ENCODE data around the gene UBXN10. TPM values are rescaled to one million over a fixed set of nuclear protein-coding genes. Genes with fewer than 3 reads are reported as not detected.

Gene UBXN10
- 0.73 and 1.4 TPM in 2 replicates for total RNA-seq (2014; rRNA removed; shearing (Covaris generic))

- H3K27me3 ChIP-seq (ENCODE audit: control insufficient read depth, insufficient read depth, low read length): peaks cover 28% of the 10 kb centered on the region
- peak; percentile 91 for DNase-seq
- H3K4me3 ChIP-seq (ENCODE audit: insufficient read depth, low read depth, low read length): peak within 1 kb of the TSS; percentile 61
- no peaks in the 10 kb centered on the region for H3K36me3 ChIP-seq (replicated peaks; ENCODE audit: control insufficient read depth, insufficient read depth, low read length)
Measured at GRCh38 chr1:20185834-20186782, at the start of gene UBXN10, which contains the start of gene PLA2G2C. Gene UBXN10 (plus strand): TSS chr1:20186096. CDS start chr1:20190562, 4,466 bp downstream. Gene PLA2G2C (minus strand): TSS chr1:20186518. CDS start chr1:20177363, 9,155 bp downstream.

DNA sequence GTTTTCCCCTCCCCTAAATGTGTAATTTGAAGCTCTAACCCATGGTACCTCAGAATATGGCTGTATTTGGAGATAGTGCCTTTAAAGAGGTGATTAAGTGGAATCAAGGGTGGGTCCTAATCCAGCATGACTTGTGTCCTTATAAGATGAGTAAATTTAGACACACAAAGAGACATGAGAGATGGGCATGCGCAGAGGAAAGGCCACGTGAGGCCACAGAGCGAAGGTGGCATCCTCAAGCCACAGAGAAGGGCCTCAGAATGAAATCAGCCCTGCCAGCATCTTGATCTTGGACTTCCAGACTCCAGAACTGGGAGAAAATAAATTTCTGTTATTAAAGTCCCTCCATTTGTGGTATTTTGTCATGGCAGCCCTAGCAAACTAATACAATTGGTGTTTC, 49.6 kb upstream of the UBXN10 start:
- H3K4me3 ChIP-seq (ENCODE audit: insufficient read depth, low read depth, low read length): no peak overlapping the region
- no peak for DNase-seq
- H3K36me3 ChIP-seq (replicated peaks; ENCODE audit: control insufficient read depth, insufficient read depth, low read length): no peaks in the 10 kb centered on the region
- H3K27me3 ChIP-seq (ENCODE audit: control insufficient read depth, insufficient read depth, low read length): no peaks in the 10 kb centered on the region

GRCh38 chr1:20137055-20137454, 48.8 kb upstream of the UBXN10 start:
- Histone ChIP-seq H3K36me3 (replicated peaks; ENCODE audit: control insufficient read depth, insufficient read depth, low read length) (no peaks in the 10 kb centered on the region), H3K27me3 (ENCODE audit: control insufficient read depth, insufficient read depth, low read length) (no peaks in the 10 kb centered on the region), H3K4me3 (ENCODE audit: insufficient read depth, low read depth, low read length) (no peak overlapping the region)
- DNase-seq: no peak

GRCh38 chr1:20137604-20138003, 48.3 kb upstream of the UBXN10 start:
- no peak overlapping the region for H3K4me3 ChIP-seq (ENCODE audit: insufficient read depth, low read depth, low read length)
- no peak for DNase-seq
- no peaks in the 10 kb centered on the region for H3K27me3 ChIP-seq (ENCODE audit: control insufficient read depth, insufficient read depth, low read length)
- H3K36me3 ChIP-seq (replicated peaks; ENCODE audit: control insufficient read depth, insufficient read depth, low read length): no peaks in the 10 kb centered on the region

DNA sequence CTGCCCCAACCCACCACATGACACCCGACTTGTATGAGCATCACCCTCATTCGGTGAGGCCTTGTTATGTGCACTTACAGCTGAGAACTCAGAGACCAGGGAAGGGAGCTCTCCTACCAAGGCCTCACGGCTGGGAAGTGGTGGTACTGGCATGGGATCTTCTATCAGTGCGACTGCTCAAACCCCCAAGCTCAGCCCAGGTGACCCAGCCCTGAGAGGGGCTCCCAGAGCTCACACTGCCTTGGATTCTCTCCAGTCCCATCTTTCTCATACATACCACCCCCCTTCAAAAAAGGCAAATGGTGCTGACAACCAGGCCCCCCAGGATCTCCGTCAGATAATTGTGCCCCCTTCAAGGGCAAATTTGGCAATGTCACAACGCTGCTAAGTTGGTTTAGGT, 47.5 kb upstream of the UBXN10 start:
- Histone ChIP-seq H3K36me3 (replicated peaks; ENCODE audit: control insufficient read depth, insufficient read depth, low read length) (no peaks in the 10 kb centered on the region), H3K27me3 (ENCODE audit: control insufficient read depth, insufficient read depth, low read length) (no peaks in the 10 kb centered on the region), H3K4me3 (ENCODE audit: insufficient read depth, low read depth, low read length) (no peak overlapping the region)
- DNase-seq: no peak

DNA sequence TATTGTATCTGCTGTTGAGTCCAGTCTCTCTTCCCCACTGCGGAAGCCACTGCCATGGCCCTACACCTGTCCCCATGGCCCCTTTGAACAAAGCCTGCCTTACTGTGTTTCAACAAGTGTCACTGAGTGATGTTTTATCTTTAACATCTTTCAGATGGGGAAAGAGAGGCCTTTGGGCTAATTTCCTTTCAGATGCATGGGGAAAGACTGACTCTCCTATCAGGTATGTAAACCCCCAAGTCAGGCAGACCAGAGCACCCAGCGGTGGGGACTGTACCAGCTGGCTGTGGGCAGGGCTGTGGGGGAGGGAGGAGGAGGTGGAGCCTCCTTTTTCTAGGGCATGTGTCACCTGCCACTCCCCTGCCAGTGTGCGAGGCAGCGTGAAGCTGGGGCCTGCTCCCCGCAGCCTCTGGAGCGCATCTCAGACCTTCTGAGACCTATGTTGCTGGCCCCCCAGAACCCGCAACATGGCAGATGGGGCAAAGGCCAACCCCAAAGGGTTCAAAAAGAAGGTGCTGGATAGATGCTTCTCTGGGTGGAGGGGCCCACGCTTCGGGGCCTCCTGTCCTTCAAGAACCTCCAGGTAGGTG, 46.8 kb upstream of the UBXN10 start, which contains the start of gene PLA2G2F:
Gene PLA2G2F, plus strand, starts transcription at position 363 of the 590 bp plus-strand sequence. Its CDS starts 105 bp downstream, at position 468.
- no peak for DNase-seq
- H3K36me3 ChIP-seq (replicated peaks; ENCODE audit: control insufficient read depth, insufficient read depth, low read length): no peaks in the 10 kb centered on the region

GRCh38 chr1:20139776-20140612, 45.9 kb upstream of the UBXN10 start:
- DNase-seq: no peak
- H3K36me3 ChIP-seq (replicated peaks; ENCODE audit: control insufficient read depth, insufficient read depth, low read length): no peaks in the 10 kb centered on the region
- no peaks in the 10 kb centered on the region for H3K27me3 ChIP-seq (ENCODE audit: control insufficient read depth, insufficient read depth, low read length)
- H3K4me3 ChIP-seq (ENCODE audit: insufficient read depth, low read depth, low read length): no peak overlapping the region

More for the DNA sequence above, 46.8 kb upstream of the UBXN10 start, which contains the start of gene PLA2G2F:
- no peaks in the 10 kb centered on the region for H3K27me3 ChIP-seq (ENCODE audit: control insufficient read depth, insufficient read depth, low read length)
- no peak within 1 kb of the TSS for H3K4me3 ChIP-seq (ENCODE audit: insufficient read depth, low read depth, low read length)

- DNase-seq: no peak
Measured at GRCh38 chr1:20141001-20141400, 44.9 kb upstream of the UBXN10 start.

GRCh38 chr1:20141466-20141865, 44.4 kb upstream of the UBXN10 start:
- H3K27me3 ChIP-seq (ENCODE audit: control insufficient read depth, insufficient read depth, low read length): no peaks in the 10 kb centered on the region
- no peak for DNase-seq
- no peaks in the 10 kb centered on the region for H3K36me3 ChIP-seq (replicated peaks; ENCODE audit: control insufficient read depth, insufficient read depth, low read length)
- no peak overlapping the region for H3K4me3 ChIP-seq (ENCODE audit: insufficient read depth, low read depth, low read length)

More at GRCh38 chr1:20141001-20141400, 44.9 kb upstream of the UBXN10 start:
- H3K27me3 ChIP-seq (ENCODE audit: control insufficient read depth, insufficient read depth, low read length): no peaks in the 10 kb centered on the region
- H3K4me3 ChIP-seq (ENCODE audit: insufficient read depth, low read depth, low read length): no peak overlapping the region
- no peaks in the 10 kb centered on the region for H3K36me3 ChIP-seq (replicated peaks; ENCODE audit: control insufficient read depth, insufficient read depth, low read length)

GRCh38 chr1:20142001-20142710, 43.7 kb upstream of the UBXN10 start:
- DNase-seq: peak; percentile 39
- H3K4me3 ChIP-seq (ENCODE audit: insufficient read depth, low read depth, low read length): no peak overlapping the region
- H3K36me3 ChIP-seq (replicated peaks; ENCODE audit: control insufficient read depth, insufficient read depth, low read length): no peaks in the 10 kb centered on the region
- H3K27me3 ChIP-seq (ENCODE audit: control insufficient read depth, insufficient read depth, low read length): no peaks in the 10 kb centered on the region

DNA sequence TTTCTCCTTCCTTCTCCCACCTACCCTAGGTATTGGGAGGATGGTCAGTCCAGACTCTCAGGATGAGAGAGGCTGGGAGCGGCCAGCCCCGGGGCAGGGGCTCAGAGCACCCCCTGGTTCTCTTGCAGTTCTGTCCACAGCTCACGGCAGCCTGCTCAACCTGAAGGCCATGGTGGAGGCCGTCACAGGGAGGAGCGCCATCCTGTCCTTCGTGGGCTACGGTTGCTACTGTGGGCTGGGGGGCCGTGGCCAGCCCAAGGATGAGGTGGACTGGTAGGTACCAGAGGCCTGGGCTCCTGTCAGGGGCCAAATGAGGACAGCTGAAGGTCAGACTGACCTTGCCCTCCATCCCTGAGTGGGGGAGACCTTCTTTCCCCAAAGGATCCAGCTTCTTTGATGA, 42.6 kb upstream of the UBXN10 start:
- no peak for DNase-seq
- Histone ChIP-seq H3K4me3 (ENCODE audit: insufficient read depth, low read depth, low read length) (no peak overlapping the region), H3K36me3 (replicated peaks; ENCODE audit: control insufficient read depth, insufficient read depth, low read length) (no peaks in the 10 kb centered on the region), H3K27me3 (ENCODE audit: control insufficient read depth, insufficient read depth, low read length) (no peaks in the 10 kb centered on the region)

GRCh38 chr1:20143734-20144565, 41.9 kb upstream of the UBXN10 start:
- H3K27me3 ChIP-seq (ENCODE audit: control insufficient read depth, insufficient read depth, low read length): no peaks in the 10 kb centered on the region
- H3K36me3 ChIP-seq (replicated peaks; ENCODE audit: control insufficient read depth, insufficient read depth, low read length): no peaks in the 10 kb centered on the region
- H3K4me3 ChIP-seq (ENCODE audit: insufficient read depth, low read depth, low read length): no peak overlapping the region
- DNase-seq: peak; percentile 30
